ENCODE data around the gene SFTPA1.

GRCh38 chr10:79563426-79563825 is 47.3 kb upstream of the SFTPA1 start:
- TF ChIP-seq CTCF (IDR thresholded peaks at IDR 0.05; ENCODE audit: low read length) (no peak), EZH2 (optimal IDR thresholded peaks at IDR 0.05; ENCODE audit: low read depth, low read length) (no peak), EZH2phosphoT487 (IDR thresholded peaks at IDR 0.05; ENCODE audit: low read length) (no peak)
